ENCODE data around the gene SIGLEC1. TPM values are rescaled to one million over a fixed set of nuclear protein-coding genes. Genes with fewer than 3 reads are reported as not detected.

The SIGLEC1 gene
- total and polyA plus RNA-seq, 2 donors (not counting 3 experiments of a cell fraction or from before 2014, with no cell fraction given), result not detected

DNA sequence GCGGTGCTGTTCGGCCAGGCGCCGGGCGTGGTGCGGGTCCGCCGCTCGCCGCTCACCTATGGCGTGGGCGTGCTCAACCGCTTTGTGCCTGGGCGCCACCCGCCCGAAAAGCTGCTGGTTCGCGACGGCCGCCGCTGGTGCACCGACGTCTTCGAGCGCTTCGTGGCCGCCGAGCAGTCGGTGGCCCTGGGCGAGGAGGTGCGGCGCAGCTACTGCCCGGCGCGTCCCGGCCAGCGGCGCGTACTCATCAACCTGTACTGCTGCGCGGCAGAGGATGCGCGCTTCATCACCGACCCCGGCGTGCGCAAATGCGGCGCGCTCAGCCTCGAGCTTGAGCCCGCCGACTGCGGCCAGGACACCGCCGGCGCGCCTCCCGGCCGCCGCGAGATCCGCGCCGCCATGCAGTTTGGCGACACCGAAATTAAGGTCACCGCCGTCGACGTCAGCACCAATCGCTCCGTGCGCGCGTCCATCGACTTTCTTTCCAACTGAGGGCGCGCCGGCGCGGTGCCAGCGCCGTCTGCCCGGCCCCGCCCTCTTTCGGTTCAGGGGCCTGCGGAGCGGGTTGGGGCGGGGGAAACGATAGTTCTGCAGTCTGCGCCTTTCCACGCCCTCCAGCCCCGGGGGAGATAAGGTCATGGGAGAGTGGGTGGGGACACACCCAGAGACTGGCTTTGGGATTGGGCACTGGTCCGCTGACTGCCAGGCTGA is 39.4 kb upstream of the SIGLEC1 start:
- H3K9me1 ChIP-seq (replicated peaks; ENCODE audit: control insufficient read depth, extremely low read depth, insufficient read depth, low read length), result no peaks in the 10 kb centered on the region
- POLR2A ChIA-PET, result no interaction called here
- H3K79me2 ChIP-seq (ENCODE audit: control insufficient read depth, insufficient read depth, low read length), result no peaks in the 10 kb centered on the region
- CTCF ChIA-PET, result interaction anchor here (0.9 to 5.7 kb wide), 20 partner anchors 12 to 334 kb away, joined by 3 to 76 read pairs (median 7); partner anchors contain the start of genes ADISSP, CENPB and SPEF1
- no peak for DNase-seq (ENCODE audit: low read depth, low spot score)
- no peaks in the 10 kb centered on the region for H3K4me1 ChIP-seq (ENCODE audit: control insufficient read depth, extremely low read depth, insufficient read depth, low read length)
- intact Hi-C loops (cut with micrococcal nuclease), result loop anchor here (5.0 kb wide), 1 partner anchor 75 kb away; no protein-coding TSS in a partner anchor
- H4K20me1 ChIP-seq (replicated peaks; ENCODE audit: control insufficient read depth, extremely low read depth, insufficient read depth, low read length), result no peaks in the 10 kb centered on the region
- TF ChIP-seq JUN (IDR thresholded peaks at IDR 0.05; ENCODE audit: borderline replicate concordance, insufficient read depth, insufficient read length, low read depth) (no peak), GATA2 (IDR thresholded peaks at IDR 0.05; ENCODE audit: insufficient read depth, insufficient read length, low read depth, low read length) (no peak), EZH2 (IDR thresholded peaks at IDR 0.05; ENCODE audit: borderline replicate concordance, low read depth, low read length, severe bottlenecking) (no peak), FOS (IDR thresholded peaks at IDR 0.05; ENCODE audit: borderline replicate concordance, insufficient read depth, low read length) (no peak), POLR2AphosphoS5 (IDR thresholded peaks at IDR 0.05; ENCODE audit: insufficient read depth, low read depth, low read length) (no peak), POLR2A (IDR thresholded peaks at IDR 0.05; ENCODE audit: low read depth, low read length) (no peak), MYC (IDR thresholded peaks at IDR 0.05; ENCODE audit: low read depth, low read length) (no peak)
- TF ChIP-seq, protein P1, sequence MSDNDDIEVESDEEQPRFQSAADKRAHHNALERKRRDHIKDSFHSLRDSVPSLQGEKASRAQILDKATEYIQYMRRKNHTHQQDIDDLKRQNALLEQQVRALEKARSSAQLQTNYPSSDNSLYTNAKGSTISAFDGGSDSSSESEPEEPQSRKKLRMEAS (IDR thresholded peaks at IDR 0.05; ENCODE audit: insufficient read depth, insufficient read length), result no peak
- TF ChIP-seq, protein P2, sequence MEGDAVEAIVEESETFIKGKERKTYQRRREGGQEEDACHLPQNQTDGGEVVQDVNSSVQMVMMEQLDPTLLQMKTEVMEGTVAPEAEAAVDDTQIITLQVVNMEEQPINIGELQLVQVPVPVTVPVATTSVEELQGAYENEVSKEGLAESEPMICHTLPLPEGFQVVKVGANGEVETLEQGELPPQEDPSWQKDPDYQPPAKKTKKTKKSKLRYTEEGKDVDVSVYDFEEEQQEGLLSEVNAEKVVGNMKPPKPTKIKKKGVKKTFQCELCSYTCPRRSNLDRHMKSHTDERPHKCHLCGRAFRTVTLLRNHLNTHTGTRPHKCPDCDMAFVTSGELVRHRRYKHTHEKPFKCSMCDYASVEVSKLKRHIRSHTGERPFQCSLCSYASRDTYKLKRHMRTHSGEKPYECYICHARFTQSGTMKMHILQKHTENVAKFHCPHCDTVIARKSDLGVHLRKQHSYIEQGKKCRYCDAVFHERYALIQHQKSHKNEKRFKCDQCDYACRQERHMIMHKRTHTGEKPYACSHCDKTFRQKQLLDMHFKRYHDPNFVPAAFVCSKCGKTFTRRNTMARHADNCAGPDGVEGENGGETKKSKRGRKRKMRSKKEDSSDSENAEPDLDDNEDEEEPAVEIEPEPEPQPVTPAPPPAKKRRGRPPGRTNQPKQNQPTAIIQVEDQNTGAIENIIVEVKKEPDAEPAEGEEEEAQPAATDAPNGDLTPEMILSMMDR (IDR thresholded peaks at IDR 0.05; ENCODE audit: extremely low read depth in 1 of 2, insufficient read depth in 1 of 2, low read depth in 1 of 2, low read length in 2 of 2), result no peak
- dilution Hi-C loops (cut with MboI; ENCODE audit: extremely low pct_ligation_motif_present, low sequenced_read_pairs), result no loop called here
- no TSS peak for BruUV-seq (replicated peaks)
- H3K4me2 ChIP-seq (ENCODE audit: insufficient read depth, low read length), result no peak overlapping the region
- H3K9me3 ChIP-seq (replicated peaks; ENCODE audit: control insufficient read depth, insufficient read depth, low read length), result no peaks in the 10 kb centered on the region
- no peak overlapping the region for H3K4me3 ChIP-seq (replicated peaks in 1 of 3; ENCODE audit: insufficient read depth in 1 of 3, low read depth in 1 of 3, low read length in 3 of 3)
- FAIRE-seq, result no peak
- H3K27ac ChIP-seq (ENCODE audit: insufficient read depth, low read depth, low read length), result no peak overlapping the region
- no peaks in the 10 kb centered on the region for H3K27me3 ChIP-seq (ENCODE audit: control insufficient read depth in 2 of 2, insufficient read depth in 2 of 2, low read length in 2 of 2)
- no peak overlapping the region for H2AFZ ChIP-seq (ENCODE audit: low read depth, low read length)
- no peak overlapping the region for H3K9ac ChIP-seq (replicated peaks; ENCODE audit: extremely low read depth, insufficient read depth, low read length)
- peaks cover 0 to 10% of the 10 kb centered on the region in 2 experiments for H3K36me3 ChIP-seq (ENCODE audit: control insufficient read depth in 2 of 2, extremely low read depth in 1 of 2, insufficient read depth in 2 of 2, low read length in 2 of 2)
